ENCODE results near the gene CDC37.

CDC37 gene

DNA sequence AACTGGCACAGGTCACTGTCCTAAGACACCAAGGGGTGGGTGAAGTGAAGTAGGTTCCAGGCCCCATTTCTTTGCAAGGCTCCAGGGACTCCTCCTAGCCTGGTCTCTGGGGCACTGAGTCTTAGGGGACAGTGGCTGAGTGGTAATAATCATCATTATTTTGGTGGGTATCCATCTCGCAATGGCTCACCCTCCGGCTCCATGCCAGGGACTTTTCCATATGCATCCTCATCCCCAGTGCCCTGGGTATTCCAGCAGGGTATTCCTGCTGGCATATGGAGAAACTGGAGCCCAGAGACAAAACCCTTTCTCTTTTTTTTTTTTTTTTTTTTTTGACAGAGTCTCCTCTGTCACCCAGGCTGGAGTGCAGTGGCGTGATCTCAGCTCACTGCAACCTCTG, 19.5 kb upstream of the CDC37 start:
- no peak overlapping the region for H3K23ac ChIP-seq (ENCODE audit: low read depth, low read length, poor library complexity)
- no peak overlapping the region for H3K27ac ChIP-seq (replicated peaks; ENCODE audit: low read length)
- no peaks in the 10 kb centered on the region for H3K36me3 ChIP-seq (replicated peaks in 1 of 2; ENCODE audit: control insufficient read depth in 2 of 2, insufficient read depth in 2 of 2, low read length in 2 of 2)
- no peak overlapping the region for H3K4ac ChIP-seq (ENCODE audit: low read length)
- no peak overlapping the region for H2BK15ac ChIP-seq (ENCODE audit: low read length)
- H2AK5ac ChIP-seq (ENCODE audit: low read depth, low read length): no peak overlapping the region
- H2BK5ac ChIP-seq (ENCODE audit: low read length): no peak overlapping the region
- no peaks in the 10 kb centered on the region for H3K9me3 ChIP-seq (replicated peaks in 1 of 2; ENCODE audit: control insufficient read depth in 2 of 2, insufficient read depth in 1 of 2, low read depth in 1 of 2, low read length in 2 of 2)
- H4K91ac ChIP-seq (ENCODE audit: low read depth, low read length, poor library complexity): no peak overlapping the region
- peaks cover 17 to 77% (median 73%) of the 10 kb centered on the region in 3 experiments for H3K27me3 ChIP-seq (ENCODE audit: control insufficient read depth in 3 of 3, insufficient read depth in 3 of 3, low read depth in 1 of 3, low read length in 3 of 3)
- H4K8ac ChIP-seq (ENCODE audit: low read depth, low read length): no peak overlapping the region
- H3K9ac ChIP-seq (ENCODE audit: low read depth, low read length, poor library complexity): no peak overlapping the region
- H3K4me3 ChIP-seq (ENCODE audit: low read length in 2 of 2): no peak overlapping the region
- no peak overlapping the region for H3K4me2 ChIP-seq (ENCODE audit: insufficient read depth, low read length, poor library complexity, severe bottlenecking)
- WGBS, 2 donors (ENCODE audit: extremely low coverage in 2 of 2, insufficient read length in 2 of 2, insufficient replicate concordance in 1 of 2): no CpG with 5 or more reads among the region's 3 CpGs
- no peak for DNase-seq (ENCODE audit: low spot score)
- no peak overlapping the region for H2BK120ac ChIP-seq (ENCODE audit: low read depth, low read length)
- H3K14ac ChIP-seq (ENCODE audit: low read length): no peak overlapping the region
- no peaks in the 10 kb centered on the region for H3K79me1 ChIP-seq (ENCODE audit: low read depth, low read length)
- H3K4me1 ChIP-seq (ENCODE audit: control insufficient read depth in 2 of 2, insufficient read depth in 1 of 2, low read depth in 1 of 2, low read length in 2 of 2): peaks cover 15 to 29% of the 10 kb centered on the region in 2 donors
- no peak overlapping the region for H2BK12ac ChIP-seq (ENCODE audit: low read length)
- no peak overlapping the region for H2AFZ ChIP-seq (ENCODE audit: low read length)
- H3K18ac ChIP-seq (ENCODE audit: low read length): no peak overlapping the region

DNA sequence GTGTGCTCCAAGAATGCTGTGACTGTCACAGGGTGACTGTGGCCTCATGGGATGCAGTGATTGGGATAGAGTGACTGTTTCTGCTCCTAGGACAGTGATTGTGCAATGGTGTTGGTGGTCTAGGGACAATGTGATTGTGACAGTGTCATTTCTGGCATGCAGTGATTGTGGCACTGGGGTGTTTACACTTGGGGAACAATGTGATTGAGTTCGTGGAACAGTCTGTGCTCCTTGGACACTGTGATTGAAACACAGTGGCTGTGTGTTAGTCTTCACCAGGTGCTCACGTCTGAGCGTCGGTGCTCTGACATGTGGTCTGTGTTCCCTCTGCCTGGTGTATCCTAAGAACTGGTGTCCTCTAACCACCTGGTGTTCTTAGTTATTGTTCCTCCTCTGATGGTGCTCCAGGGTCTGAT, 18.7 kb upstream of the CDC37 start:
- no peaks in the 10 kb centered on the region for H3K36me3 ChIP-seq (replicated peaks in 1 of 2; ENCODE audit: control insufficient read depth in 2 of 2, insufficient read depth in 2 of 2, low read length in 2 of 2)
- H4K8ac ChIP-seq (ENCODE audit: low read depth, low read length): no peak overlapping the region
- H3K4me3 ChIP-seq (ENCODE audit: low read length in 2 of 2): no peak overlapping the region
- H2BK5ac ChIP-seq (ENCODE audit: low read length): no peak overlapping the region
- H3K9me3 ChIP-seq (replicated peaks in 1 of 2; ENCODE audit: control insufficient read depth in 2 of 2, insufficient read depth in 1 of 2, low read depth in 1 of 2, low read length in 2 of 2): no peaks in the 10 kb centered on the region
- no peak overlapping the region for H3K9ac ChIP-seq (ENCODE audit: low read depth, low read length, poor library complexity)
- H2BK120ac ChIP-seq (ENCODE audit: low read depth, low read length): no peak overlapping the region
- WGBS, 2 donors (ENCODE audit: extremely low coverage in 2 of 2, insufficient read length in 2 of 2, insufficient replicate concordance in 1 of 2): no CpG with 5 or more reads among the region's 4 CpGs
- no peaks in the 10 kb centered on the region for H3K79me1 ChIP-seq (ENCODE audit: low read depth, low read length)
- no peak for DNase-seq (ENCODE audit: low spot score)
- peaks cover 17 to 77% (median 77%) of the 10 kb centered on the region in 3 experiments for H3K27me3 ChIP-seq (ENCODE audit: control insufficient read depth in 3 of 3, insufficient read depth in 3 of 3, low read depth in 1 of 3, low read length in 3 of 3)
- no peak overlapping the region for H2AK5ac ChIP-seq (ENCODE audit: low read depth, low read length)
- no peak overlapping the region for H4K91ac ChIP-seq (ENCODE audit: low read depth, low read length, poor library complexity)
- H3K4me1 ChIP-seq (ENCODE audit: control insufficient read depth in 2 of 2, insufficient read depth in 1 of 2, low read depth in 1 of 2, low read length in 2 of 2): peaks cover 20 to 32% of the 10 kb centered on the region in 2 donors
- no peak overlapping the region for H3K23ac ChIP-seq (ENCODE audit: low read depth, low read length, poor library complexity)
- H3K4ac ChIP-seq (ENCODE audit: low read length): no peak overlapping the region
- no peak overlapping the region for H3K27ac ChIP-seq (replicated peaks; ENCODE audit: low read length)
- no peak overlapping the region for H2AFZ ChIP-seq (ENCODE audit: low read length)
- H2BK15ac ChIP-seq (ENCODE audit: low read length): no peak overlapping the region
- H3K4me2 ChIP-seq (ENCODE audit: insufficient read depth, low read length, poor library complexity, severe bottlenecking): no peak overlapping the region
- H3K18ac ChIP-seq (ENCODE audit: low read length): no peak overlapping the region
- no peak overlapping the region for H3K14ac ChIP-seq (ENCODE audit: low read length)
- H2BK12ac ChIP-seq (ENCODE audit: low read length): no peak overlapping the region

DNA sequence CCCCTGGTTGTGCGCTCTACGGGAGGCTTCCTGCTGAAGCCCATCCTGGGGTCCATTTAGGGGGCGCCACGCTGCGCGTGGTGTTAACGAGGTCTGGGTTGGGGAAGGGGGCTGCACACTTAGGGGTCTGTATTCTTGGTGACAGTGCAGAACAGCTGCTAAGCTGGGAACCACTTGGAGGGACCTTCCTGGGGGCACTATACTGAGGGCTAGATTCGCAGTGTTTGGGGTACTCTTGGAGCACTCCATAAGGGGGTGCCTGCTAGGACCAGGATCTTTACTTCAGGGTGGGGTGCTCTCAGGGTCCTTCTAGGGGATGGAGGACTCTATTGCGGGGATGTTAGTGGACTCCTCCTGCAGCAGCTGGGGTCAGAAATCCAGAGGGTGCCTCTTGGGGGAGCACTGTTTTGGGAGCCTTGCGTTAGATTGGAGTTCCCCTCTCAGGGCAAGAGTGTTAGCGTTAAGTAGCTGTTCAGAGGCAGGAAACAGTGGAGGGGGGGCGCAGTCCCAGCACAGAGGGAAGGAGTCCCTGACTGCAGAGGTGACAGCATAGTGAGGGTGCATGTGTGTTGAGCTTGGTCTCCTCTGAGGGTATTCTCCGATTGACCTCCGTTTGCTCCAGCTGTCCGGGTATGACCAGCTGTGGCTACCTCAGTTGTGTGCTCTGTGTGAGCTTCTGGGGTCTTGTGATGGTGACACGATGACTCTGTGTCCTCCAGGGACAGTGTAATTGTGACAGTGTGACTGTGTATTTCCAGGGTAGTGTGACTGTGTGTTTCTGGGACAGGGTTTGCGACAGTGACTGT, 18.1 kb upstream of the CDC37 start:
- no peak overlapping the region for H3K4ac ChIP-seq (ENCODE audit: low read length)
- peak overlapping the region; percentile 77 for H3K23ac ChIP-seq (ENCODE audit: low read depth, low read length, poor library complexity)
- H3K4me1 ChIP-seq (ENCODE audit: control insufficient read depth in 2 of 2, insufficient read depth in 1 of 2, low read depth in 1 of 2, low read length in 2 of 2): peaks cover 20 to 32% of the 10 kb centered on the region in 2 donors
- H3K4me2 ChIP-seq (ENCODE audit: insufficient read depth, low read length, poor library complexity, severe bottlenecking): peak overlapping the region; percentile 90
- H4K8ac ChIP-seq (ENCODE audit: low read depth, low read length): no peak overlapping the region
- H3K18ac ChIP-seq (ENCODE audit: low read length): peak overlapping the region; percentile 64
- no peaks in the 10 kb centered on the region for H3K36me3 ChIP-seq (replicated peaks in 1 of 2; ENCODE audit: control insufficient read depth in 2 of 2, insufficient read depth in 2 of 2, low read length in 2 of 2)
- H2BK120ac ChIP-seq (ENCODE audit: low read depth, low read length): peak overlapping the region; percentile 0
- H4K91ac ChIP-seq (ENCODE audit: low read depth, low read length, poor library complexity): no peak overlapping the region
- H2BK5ac ChIP-seq (ENCODE audit: low read length): peak overlapping the region; percentile 14
- H3K14ac ChIP-seq (ENCODE audit: low read length): no peak overlapping the region
- peak overlapping the region; percentile 77 for H2AFZ ChIP-seq (ENCODE audit: low read length)
- peak overlapping the region; percentile 9 for H2AK5ac ChIP-seq (ENCODE audit: low read depth, low read length)
- no peaks in the 10 kb centered on the region for H3K79me1 ChIP-seq (ENCODE audit: low read depth, low read length)
- peak overlapping the region; percentile 84 for H2BK15ac ChIP-seq (ENCODE audit: low read length)
- peaks cover 0 to 3% of the 10 kb centered on the region in 2 donors for H3K9me3 ChIP-seq (replicated peaks in 1 of 2; ENCODE audit: control insufficient read depth in 2 of 2, insufficient read depth in 1 of 2, low read depth in 1 of 2, low read length in 2 of 2)
- H3K4me3 ChIP-seq (ENCODE audit: low read length in 2 of 2): peak overlapping the region in 1 of 2 donors; percentile 45
- no peak for DNase-seq (ENCODE audit: low spot score)
- WGBS, 2 donors (ENCODE audit: extremely low coverage in 2 of 2, insufficient read length in 2 of 2, insufficient replicate concordance in 1 of 2): no CpG with 5 or more reads among the region's 17 CpGs
- H3K27me3 ChIP-seq (ENCODE audit: control insufficient read depth in 3 of 3, insufficient read depth in 3 of 3, low read depth in 1 of 3, low read length in 3 of 3): peaks cover 20 to 80% (median 73%) of the 10 kb centered on the region in 3 experiments
- peak overlapping the region; percentile 24 for H3K9ac ChIP-seq (ENCODE audit: low read depth, low read length, poor library complexity)
- no peak overlapping the region for H2BK12ac ChIP-seq (ENCODE audit: low read length)
- no peak overlapping the region for H3K27ac ChIP-seq (replicated peaks; ENCODE audit: low read length)

DNA sequence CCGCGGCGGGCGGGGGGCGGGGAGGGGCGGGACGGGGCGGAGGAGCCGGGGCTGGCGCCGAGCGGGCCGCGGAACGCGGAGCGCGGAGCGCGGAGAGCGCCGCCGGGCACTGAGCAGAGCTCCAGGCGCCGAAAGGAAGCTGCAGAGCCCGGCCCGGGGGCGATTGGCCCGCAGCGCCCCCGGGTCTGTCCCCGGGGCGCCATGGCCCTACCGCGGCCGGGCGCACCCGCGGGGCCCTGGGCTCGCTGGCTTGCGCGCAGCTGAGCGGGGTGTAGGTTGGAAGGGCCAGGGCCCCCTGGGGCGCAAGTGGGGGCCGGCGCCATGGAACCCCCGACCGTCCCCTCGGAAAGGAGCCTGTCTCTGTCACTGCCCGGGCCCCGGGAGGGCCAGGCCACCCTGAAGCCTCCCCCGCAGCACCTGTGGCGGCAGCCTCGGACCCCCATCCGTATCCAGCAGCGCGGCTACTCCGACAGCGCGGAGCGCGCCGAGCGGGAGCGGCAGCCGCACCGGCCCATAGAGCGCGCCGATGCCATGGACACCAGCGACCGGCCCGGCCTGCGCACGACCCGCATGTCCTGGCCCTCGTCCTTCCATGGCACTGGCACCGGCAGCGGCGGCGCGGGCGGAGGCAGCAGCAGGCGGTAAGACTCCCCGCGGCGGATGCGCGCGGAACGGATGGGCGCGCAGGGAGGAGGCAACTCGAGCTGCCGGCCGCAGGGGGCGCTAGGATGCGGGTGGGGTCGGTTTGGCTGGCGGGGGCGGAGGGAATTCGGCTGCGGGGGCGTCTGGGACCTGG, 17.3 kb upstream of the CDC37 start, which contains the start of gene PDE4A:
Gene PDE4A (plus strand): TSS at position 95 of the 796 bp plus-strand sequence. CDS start 227 bp downstream, at position 322.
- Histone ChIP-seq H3K9ac (ENCODE audit: low read depth, low read length, poor library complexity) (peak within 1 kb of the TSS; percentile 84), H3K4ac (ENCODE audit: low read length) (no peak within 1 kb of the TSS), H2BK15ac (ENCODE audit: low read length) (peak within 1 kb of the TSS; percentile 84), H3K27me3 (ENCODE audit: control insufficient read depth in 3 of 3, insufficient read depth in 3 of 3, low read depth in 1 of 3, low read length in 3 of 3) (peaks cover 20 to 79% (median 67%) of the 10 kb centered on the region in 3 experiments), H2BK12ac (ENCODE audit: low read length) (peak within 1 kb of the TSS; percentile 50), H3K9me3 (replicated peaks in 1 of 2; ENCODE audit: control insufficient read depth in 2 of 2, insufficient read depth in 1 of 2, low read depth in 1 of 2, low read length in 2 of 2) (peaks cover 0 to 3% of the 10 kb centered on the region in 2 donors), H3K23ac (ENCODE audit: low read depth, low read length, poor library complexity) (peak within 1 kb of the TSS; percentile 77), H3K27ac (replicated peaks; ENCODE audit: low read length) (no peak within 1 kb of the TSS), H3K36me3 (replicated peaks in 1 of 2; ENCODE audit: control insufficient read depth in 2 of 2, insufficient read depth in 2 of 2, low read length in 2 of 2) (no peaks in the 10 kb centered on the region), H3K79me1 (ENCODE audit: low read depth, low read length) (no peaks in the 10 kb centered on the region), H2AFZ (ENCODE audit: low read length) (peak within 1 kb of the TSS; percentile 80), H3K4me3 (ENCODE audit: low read length in 2 of 2) (peak within 1 kb of the TSS; percentile 45 to 82), H3K18ac (ENCODE audit: low read length) (peak within 1 kb of the TSS; percentile 91), H2BK5ac (ENCODE audit: low read length) (peak within 1 kb of the TSS; percentile 39), H2AK5ac (ENCODE audit: low read depth, low read length) (peak within 1 kb of the TSS; percentile 68), H3K14ac (ENCODE audit: low read length) (peak within 1 kb of the TSS; percentile 44), H4K8ac (ENCODE audit: low read depth, low read length) (no peak within 1 kb of the TSS), H3K4me1 (ENCODE audit: control insufficient read depth in 2 of 2, insufficient read depth in 1 of 2, low read depth in 1 of 2, low read length in 2 of 2) (peaks cover 20 to 37% of the 10 kb centered on the region in 2 donors), H3K4me2 (ENCODE audit: insufficient read depth, low read length, poor library complexity, severe bottlenecking) (peak within 1 kb of the TSS; percentile 94), H4K91ac (ENCODE audit: low read depth, low read length, poor library complexity) (no peak within 1 kb of the TSS), H2BK120ac (ENCODE audit: low read depth, low read length) (peak within 1 kb of the TSS; percentile 0)
- no CpG with 5 or more reads among the region's 104 CpGs for WGBS, 2 donors (ENCODE audit: extremely low coverage in 2 of 2, insufficient read length in 2 of 2, insufficient replicate concordance in 1 of 2)
- DNase-seq (ENCODE audit: low spot score): no peak

Measured in neuronal stem cell (in vitro differentiated cells).